Transverse colon (tissue), 4 donors: ENCODE measurements around the gene UACA. TPM values are rescaled to one million over a fixed set of nuclear protein-coding genes. Genes with fewer than 3 reads are reported as not detected.
"Not testable (repeated sequence)": the region's sequence is repeated elsewhere in the genome, so short reads cannot be mapped to it uniquely, and the experiment has no call there.

ENCODE experiments used
- DNase-seq: peaks from one replicate; pipeline ENCODE4 v3.0.0-alpha.2; 2019
- H3K27ac ChIP-seq, 4 donors: fragments of 200-600 bp; sonication (generic); 2 replicates each; pipeline ENCODE4 v1.5.1; 2016 to 2018; ENCODE audit warnings: inconsistent platforms in 4 of 4
- H3K27me3 ChIP-seq: fragments of 200-600 bp; sonication (generic); 2 replicates; pipeline ENCODE4 v1.5.1; 2017; ENCODE audit warnings: inconsistent platforms
- H3K36me3 ChIP-seq, 4 donors: fragments of 200-600 bp; sonication (generic); 2 replicates each; pipeline ENCODE4 v1.5.1; 2017 to 2019; ENCODE audit warnings: inconsistent platforms in 4 of 4
- H3K4me1 ChIP-seq, 4 donors: fragments of 200-600 bp; sonication (generic); 2 replicates each; pipeline ENCODE4 v1.5.1; 2017 to 2020; ENCODE audit warnings: inconsistent platforms in 4 of 4
- H3K4me3 ChIP-seq, 4 donors: fragments of 200-600 bp; sonication (generic); 1 replicate in 1 of 4; 2 replicates in 3 of 4; pipeline versions ENCODE4 v1.5.1 to v1.6.1; 2017 to 2019; ENCODE audit warnings: inconsistent platforms in 4 of 4
- H3K9me3 ChIP-seq, 2 donors: fragments of 200-600 bp; sonication (generic); 2 replicates each; pipeline ENCODE4 v1.5.1; 2017 to 2019; ENCODE audit warnings: inconsistent platforms in 2 of 2
- CTCF ChIP-seq, 5 experiments: fragments of 200-600 bp in 3 of 5; fragments of 450-650 bp in 2 of 5; sonication (generic) in 3 of 5; IDR thresholded peaks; 1 replicate in 2 of 5; 2 replicates in 3 of 5; pipeline ENCODE4 v1.5.1; 2016 to 2017; ENCODE audit warnings: antibody characterized with exemption in 5 of 5, inconsistent platforms in 3 of 5, mild to moderate bottlenecking in 2 of 5, moderate library complexity in 1 of 5
- EP300 ChIP-seq: sonication (generic); formaldehyde crosslinking; IDR thresholded peaks from one replicate; pipeline ENCODE4 v1.6.1; 2017; ENCODE audit warnings: antibody characterized with exemption, low read depth
- POLR2A ChIP-seq: fragments of 450-650 bp; IDR thresholded peaks from one replicate; pipeline ENCODE4 v1.6.1; 2016; ENCODE audit warnings: antibody characterized with exemption, mild to moderate bottlenecking, moderate library complexity
- POLR2AphosphoS5 ChIP-seq, 3 donors: sonication (generic); formaldehyde crosslinking; IDR thresholded peaks; one replicate each; pipeline ENCODE4 v1.6.1; 2016; ENCODE audit warnings: antibody characterized with exemption in 3 of 3
- WGBS, 2 donors: methylation state at CpG; one replicate each; pipeline ENCODE4 v1.1.5; 2018; ENCODE audit warnings: low coverage in 1 of 2; 5-methylcytosine and 5-hydroxymethylcytosine counted together
- in situ Hi-C, 4 donors: fragments of 200-750 bp; cut with MboI; loops; one replicate each; pipeline versions ENCODE4 v1.15.0 to v1.15.1; 2017; ENCODE audit warnings: low sequenced_read_pairs in 3 of 4, low pct_ligation_motif_present in 1 of 4, low pct_unique_long_range_greater_than_20kb in 1 of 4
- intact Hi-C: fragments of 100-400 bp; cut with DNase I; formaldehyde crosslinking; loops from one replicate; pipeline ENCODE4 v1.15.1; 2023; ENCODE audit warnings: low total_unique reads
- total RNA-seq, 4 donors: library from RNA; depleted of rRNA; stranded (reverse); fragments of >200 nt; gene quantifications; one replicate each; pipeline ENCODE4 v1.1.0, GENCODE V29; 2016

Gene UACA
- total RNA-seq, 4 donors from 2014 or later = 19.5 to 90.5 (median 40.8) TPM

- peaks cover 23 to 49% (median 31%) of the 10 kb centered on the region in 4 donors for H3K4me1 ChIP-seq
- H3K9me3 ChIP-seq = no peaks in the 10 kb centered on the region
- no peaks in the 10 kb centered on the region for H3K27me3 ChIP-seq
- H3K27ac ChIP-seq = peak overlapping the region; percentile 76 to 84 (median 81)
- in situ Hi-C loops (no loop called here), intact Hi-C loops (no loop called here)
- DNase-seq = no peak
- 31 to 44% methylated on average over 2 to 3 of the region's 3 CpGs for WGBS, 2 donors
- no peak overlapping the region for H3K4me3 ChIP-seq
- no peaks in the 10 kb centered on the region for H3K36me3 ChIP-seq
- no peak for TF ChIP-seq POLR2A
- TF ChIP-seq CTCF (IDR thresholded peaks at IDR 0.05) = no peak
- no peak for TF ChIP-seq EP300
- TF ChIP-seq POLR2AphosphoS5 (IDR thresholded peaks at IDR 0.05) = no peak
Observed at GRCh38 chr15:70742928-70743327, 20.4 kb downstream of the UACA start.

GRCh38 chr15:70741677-70742293 is 21.6 kb downstream of the UACA start:
- Histone ChIP-seq H3K27ac (peak overlapping the region; percentile 76 to 84 (median 82)), H3K36me3 (no peaks in the 10 kb centered on the region), H3K4me3 (no peak overlapping the region), H3K9me3 (no peaks in the 10 kb centered on the region), H3K4me1 (peaks cover 23 to 49% (median 31%) of the 10 kb centered on the region in 4 donors), H3K27me3 (no peaks in the 10 kb centered on the region)
- 30 to 47% methylated on average over 2 of the region's 2 CpGs for WGBS, 2 donors
- intact Hi-C loops = no loop called here
- no peak for DNase-seq
- TF ChIP-seq POLR2AphosphoS5 (IDR thresholded peaks at IDR 0.05) = peak in 2 of 3 donors; percentile 57 to 59
- no peak for TF ChIP-seq CTCF (IDR thresholded peaks at IDR 0.05)
- in situ Hi-C loops = no loop called here

- peak overlapping the region; percentile 76 to 84 (median 82) for H3K27ac ChIP-seq
- in situ Hi-C loops = no loop called here
Observed at GRCh38 chr15:70741107-70741531, 22.2 kb downstream of the UACA start.

GRCh38 chr15:70735040-70735439 is 28.3 kb downstream of the UACA start:
- H3K27me3 ChIP-seq, H3K4me3 ChIP-seq, H3K9me3 ChIP-seq, intact Hi-C loops, H3K27ac ChIP-seq, H3K36me3 ChIP-seq, in situ Hi-C loops, H3K4me1 ChIP-seq, DNase-seq: not testable (repeated sequence)
- WGBS, 2 donors = 97 to 100% methylated on average over 1 to 2 of the region's 3 CpGs

More at GRCh38 chr15:70741107-70741531, 22.2 kb downstream of the UACA start:
- H3K9me3 ChIP-seq = no peaks in the 10 kb centered on the region
- DNase-seq = peak; percentile 70
- no peaks in the 10 kb centered on the region for H3K27me3 ChIP-seq
- intact Hi-C loops = no loop called here
- peak in 1 of 3 donors; percentile 46 for TF ChIP-seq POLR2AphosphoS5 (IDR thresholded peaks at IDR 0.05)
- TF ChIP-seq EP300 = no peak
- no peak for TF ChIP-seq CTCF (IDR thresholded peaks at IDR 0.05)
- TF ChIP-seq POLR2A = no peak
- no peaks in the 10 kb centered on the region for H3K36me3 ChIP-seq
- 10 to 24% methylated on average over 1 of the region's 1 CpG for WGBS, 2 donors
- no peak overlapping the region for H3K4me3 ChIP-seq
- peaks cover 23 to 49% (median 31%) of the 10 kb centered on the region in 4 donors for H3K4me1 ChIP-seq

- Histone ChIP-seq H3K4me1 (no peaks in the 10 kb centered on the region), H3K27me3 (no peaks in the 10 kb centered on the region), H3K9me3 (no peaks in the 10 kb centered on the region), H3K27ac (no peak overlapping the region), H3K4me3 (no peak overlapping the region), H3K36me3 (no peaks in the 10 kb centered on the region)
- WGBS, 2 donors = 92 to 100% methylated on average over 1 to 5 of the region's 5 CpGs
- TF ChIP-seq POLR2AphosphoS5 (IDR thresholded peaks at IDR 0.05) (no peak), CTCF (IDR thresholded peaks at IDR 0.05) (no peak), EP300 (no peak), POLR2A (no peak)
- no peak for DNase-seq
- in situ Hi-C loops = no loop called here
- intact Hi-C loops = loop anchor here (10.0 kb wide), 1 partner anchor 54 kb away; no protein-coding TSS in a partner anchor
Observed at GRCh38 chr15:70729164-70729563, 34.2 kb downstream of the UACA start.
